GM12874 (cell line): ENCODE measurements around the gene RPLP1.

ENCODE experiments used
- CTCF ChIP-seq: IDR thresholded peaks from 2 replicates; pipeline ENCODE4 v1.5.1; 2011; ENCODE audit warnings: low read depth, mild to moderate bottlenecking, control low read depth, low read length, moderate library complexity; ENCODE audit not compliant: insufficient read depth

The RPLP1 gene

GRCh38 chr15:69456208-69457166 lies 3.9 kb downstream of the RPLP1 start:
- no peak for TF ChIP-seq CTCF

- TF ChIP-seq CTCF: no peak
These were observed 5.0 kb downstream of the RPLP1 start for GRCh38 chr15:69457304-69458280.

- TF ChIP-seq CTCF: no peak
These were observed 6.4 kb downstream of the RPLP1 start for GRCh38 chr15:69459066-69459465.

- TF ChIP-seq CTCF: no peak
These were observed 7.9 kb downstream of the RPLP1 start for GRCh38 chr15:69460481-69460880.

GRCh38 chr15:69462030-69462492 lies 9.4 kb downstream of the RPLP1 start:
- no peak for TF ChIP-seq CTCF

GRCh38 chr15:69462493-69463181 lies 10.0 kb downstream of the RPLP1 start:
- TF ChIP-seq CTCF: peak; percentile 93
